GM13977 (cell line): ENCODE data around the gene SUSD3.
"Not testable (repeated sequence)": the region's sequence is repeated elsewhere in the genome, so short reads cannot be mapped to it uniquely, and the experiment has no call there.

Experiments
- DNase-seq: peaks from one replicate; pipeline ENCODE4 v3.0.0; 2012; ENCODE audit warnings: low spot score
- in situ Hi-C: fragments of 300-500 bp; cut with MboI; formaldehyde crosslinking; loops from one replicate; pipeline ENCODE4 v1.12.0; 2022; ENCODE audit warnings: low sequenced_read_pairs, low pct_unique_long_range_greater_than_20kb, mixed read lengths, inconsistent platforms; ENCODE audit not compliant: unreplicated experiment
- TF ChIP-seq, protein P1 (sequence below): IDR thresholded peaks from 2 replicates; pipeline ENCODE4 v1.5.1; 2012; ENCODE audit warnings: mild to moderate bottlenecking, control low read depth; ENCODE audit not compliant: insufficient read depth; ENCODE audit errors: extremely low read depth, missing control alignments

SUSD3 gene

DNA sequence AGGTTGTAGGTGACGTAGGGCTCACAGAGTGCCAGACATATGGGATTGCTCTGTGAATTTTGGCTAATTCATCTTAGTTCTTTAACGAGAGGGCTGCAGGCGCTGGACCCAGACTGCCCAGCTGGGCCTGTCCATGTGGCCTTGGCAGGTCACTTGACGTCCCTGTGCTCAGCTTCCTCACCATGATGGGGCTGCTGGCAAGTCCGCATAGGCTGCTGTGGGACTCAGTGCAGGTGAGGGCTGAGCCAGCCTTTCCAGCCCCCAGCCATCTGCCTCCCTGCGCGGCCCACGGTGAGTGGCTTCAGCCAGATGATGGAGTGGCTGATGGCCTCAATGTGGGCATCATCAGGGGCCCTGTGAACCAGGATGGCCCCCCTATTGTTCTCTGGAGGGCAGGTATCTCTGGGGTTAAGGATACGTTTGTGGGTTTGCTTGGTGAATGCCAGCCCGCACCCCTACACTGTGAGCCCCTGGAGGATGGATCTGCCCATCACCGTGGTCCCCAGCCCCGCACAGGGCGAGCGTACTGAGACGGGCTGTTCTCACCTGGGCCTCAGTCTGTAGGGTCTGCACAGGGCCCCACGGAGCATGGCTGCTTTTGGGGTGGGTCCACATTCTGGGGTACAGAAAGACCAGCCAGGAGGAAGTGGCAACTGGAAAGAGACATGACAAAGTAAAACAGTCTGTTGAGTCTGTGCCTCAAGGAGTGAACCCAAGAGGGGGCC is 41.2 kb downstream of the SUSD3 start:
- TF ChIP-seq, protein P1, sequence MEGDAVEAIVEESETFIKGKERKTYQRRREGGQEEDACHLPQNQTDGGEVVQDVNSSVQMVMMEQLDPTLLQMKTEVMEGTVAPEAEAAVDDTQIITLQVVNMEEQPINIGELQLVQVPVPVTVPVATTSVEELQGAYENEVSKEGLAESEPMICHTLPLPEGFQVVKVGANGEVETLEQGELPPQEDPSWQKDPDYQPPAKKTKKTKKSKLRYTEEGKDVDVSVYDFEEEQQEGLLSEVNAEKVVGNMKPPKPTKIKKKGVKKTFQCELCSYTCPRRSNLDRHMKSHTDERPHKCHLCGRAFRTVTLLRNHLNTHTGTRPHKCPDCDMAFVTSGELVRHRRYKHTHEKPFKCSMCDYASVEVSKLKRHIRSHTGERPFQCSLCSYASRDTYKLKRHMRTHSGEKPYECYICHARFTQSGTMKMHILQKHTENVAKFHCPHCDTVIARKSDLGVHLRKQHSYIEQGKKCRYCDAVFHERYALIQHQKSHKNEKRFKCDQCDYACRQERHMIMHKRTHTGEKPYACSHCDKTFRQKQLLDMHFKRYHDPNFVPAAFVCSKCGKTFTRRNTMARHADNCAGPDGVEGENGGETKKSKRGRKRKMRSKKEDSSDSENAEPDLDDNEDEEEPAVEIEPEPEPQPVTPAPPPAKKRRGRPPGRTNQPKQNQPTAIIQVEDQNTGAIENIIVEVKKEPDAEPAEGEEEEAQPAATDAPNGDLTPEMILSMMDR = no peak
- DNase-seq = no peak
- in situ Hi-C loops = no loop called here

DNA sequence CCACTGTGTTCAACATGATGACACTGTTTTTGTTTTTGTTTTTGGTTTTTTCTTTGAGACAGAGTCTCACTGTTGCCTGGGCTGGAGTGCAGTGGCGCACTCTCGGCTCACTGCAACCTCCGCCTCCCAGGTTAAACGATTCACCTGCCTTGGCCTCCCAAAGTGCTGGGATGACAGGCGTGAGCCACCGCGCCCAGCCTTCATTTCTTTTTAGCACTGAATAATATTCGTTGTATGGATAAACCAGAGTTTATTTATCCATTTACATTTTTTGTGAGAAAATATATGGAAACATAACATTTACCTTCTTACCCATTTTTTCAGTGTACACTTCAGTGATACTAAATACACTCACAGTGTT is 41.8 kb downstream of the SUSD3 start:
- no peak for DNase-seq
- in situ Hi-C loops = no loop called here
- TF ChIP-seq, protein P1 = no peak

DNA sequence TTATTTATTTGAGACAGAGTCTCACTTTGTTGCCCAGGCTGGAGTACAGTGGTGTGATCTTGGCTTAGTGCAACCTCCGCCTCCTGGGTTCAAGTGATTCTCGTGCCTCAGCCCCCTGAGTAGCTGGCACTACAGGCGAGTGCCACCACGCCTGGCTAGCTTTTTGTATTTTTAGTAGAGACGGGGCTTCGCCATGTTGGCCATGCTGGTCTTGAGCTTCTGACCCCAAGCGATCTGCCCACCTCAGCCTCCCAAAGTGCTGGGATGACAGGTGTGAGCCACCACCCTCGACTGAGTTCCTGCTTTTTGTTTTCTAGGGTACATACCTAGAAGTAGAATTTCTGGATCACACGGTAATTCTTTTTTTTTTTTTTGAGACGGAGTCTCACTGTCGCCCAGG is 42.6 kb downstream of the SUSD3 start:
- in situ Hi-C loops, DNase-seq: not testable (repeated sequence)

DNA sequence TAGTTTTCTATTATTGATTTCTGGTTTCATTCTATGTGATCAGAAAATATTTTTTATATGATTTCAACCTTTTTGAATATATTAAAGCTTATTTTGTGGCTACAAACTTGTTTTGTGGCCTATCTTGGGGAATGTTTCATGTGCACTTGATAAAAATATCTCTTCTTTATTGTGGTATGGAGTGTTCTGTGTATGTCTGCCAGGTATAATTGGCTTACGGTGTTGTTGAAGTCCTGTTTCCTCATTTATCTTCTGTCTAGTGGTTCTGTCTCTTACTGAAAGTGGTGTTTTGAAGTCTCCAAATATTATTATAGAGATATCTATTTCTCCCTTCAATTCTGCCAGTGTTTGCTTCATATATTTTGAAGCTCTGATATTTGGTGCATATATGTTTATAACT is 47.1 kb downstream of the SUSD3 start:
- TF ChIP-seq, protein P1 = no peak
- in situ Hi-C loops = no loop called here
- no peak for DNase-seq

DNA sequence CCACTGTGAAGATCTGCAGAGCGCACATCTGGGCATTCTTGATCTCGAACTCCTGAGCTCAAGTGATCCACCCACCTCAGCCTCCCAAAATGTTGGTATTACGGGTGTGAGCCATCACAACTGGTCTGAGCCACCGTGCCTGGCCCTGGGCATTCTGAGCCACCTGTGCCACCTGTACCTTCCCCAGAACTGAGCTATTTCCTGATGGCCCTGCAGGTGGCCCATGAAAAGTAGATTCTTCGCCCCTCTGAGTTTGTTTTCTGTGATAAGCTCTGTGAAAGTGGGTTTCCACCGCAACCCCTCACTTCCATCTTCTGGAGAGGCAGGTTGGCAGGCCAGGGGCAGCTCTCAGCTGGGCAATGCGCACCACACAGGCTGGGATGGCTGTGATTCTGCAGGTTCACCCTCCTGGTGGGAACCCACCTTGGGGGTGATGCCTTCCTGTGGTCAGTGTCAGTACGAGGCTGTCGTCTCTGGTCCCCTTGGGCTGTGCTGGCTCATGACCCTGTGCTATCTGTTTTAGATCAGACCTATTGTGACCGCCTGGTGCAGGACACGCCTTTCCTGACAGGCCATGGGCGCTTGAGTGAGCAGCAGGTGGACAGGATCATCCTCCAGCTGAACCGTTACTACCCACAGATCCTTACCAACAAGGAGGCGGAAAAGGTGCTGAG is 48.8 kb downstream of the SUSD3 start:
- DNase-seq = no peak
- in situ Hi-C loops = no loop called here
- TF ChIP-seq, protein P1 = no peak

DNA sequence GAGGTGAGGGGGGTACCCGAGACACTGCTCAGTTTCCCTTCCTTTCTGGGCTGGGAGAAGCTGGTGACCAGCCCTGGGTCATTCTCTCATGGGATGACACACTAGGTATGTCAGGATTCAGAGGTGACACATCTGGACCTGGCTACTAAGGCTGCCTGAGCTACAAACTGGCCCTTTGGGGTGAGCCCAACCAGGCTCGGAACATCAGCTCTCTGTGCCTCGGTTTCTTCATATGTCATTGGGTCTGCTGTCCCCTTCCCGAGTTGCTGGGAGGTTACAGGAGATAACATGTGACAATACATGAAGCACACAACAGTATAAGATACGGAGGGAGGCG is 49.3 kb downstream of the SUSD3 start:
- in situ Hi-C loops = no loop called here
- TF ChIP-seq, protein P1 = no peak
- no peak for DNase-seq

DNA sequence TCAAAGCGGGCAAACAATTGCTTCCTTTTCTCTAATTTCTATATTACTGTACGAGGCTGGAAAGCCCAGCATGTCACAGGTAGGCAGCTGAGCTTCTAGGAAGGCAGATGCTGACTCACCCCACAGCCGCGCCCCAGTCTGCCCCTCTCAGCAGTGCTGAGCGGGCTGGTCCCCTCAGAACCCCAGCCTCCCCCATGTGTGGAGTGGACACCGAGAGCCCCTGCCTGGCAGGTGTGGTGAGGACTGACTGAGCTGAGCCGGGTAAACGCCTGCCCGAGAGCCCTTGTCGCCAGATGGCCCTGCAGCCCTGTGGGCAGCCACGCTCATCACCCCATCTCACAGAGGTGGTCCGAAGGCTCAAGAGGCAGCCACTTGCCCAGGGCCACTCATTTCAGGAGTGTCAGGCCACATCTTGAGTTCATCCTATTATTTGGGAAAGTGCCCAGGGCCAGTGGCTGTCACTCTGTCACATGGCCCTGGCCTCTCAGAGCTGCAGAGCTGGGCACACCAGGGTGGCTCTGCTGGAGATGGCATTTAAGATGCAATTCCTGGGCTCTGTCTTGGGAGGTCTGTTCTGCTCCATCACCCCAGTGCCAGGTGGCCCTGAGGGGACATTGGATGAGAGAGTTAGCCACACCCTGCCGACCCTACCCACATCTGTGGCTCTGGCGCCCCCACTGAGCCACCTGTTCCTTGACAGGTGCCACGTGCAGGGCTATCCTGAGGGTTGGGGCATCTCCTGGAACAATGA is 50.0 kb downstream of the SUSD3 start:
- DNase-seq = no peak
- in situ Hi-C loops = no loop called here
- TF ChIP-seq, protein P1 = no peak
